ENCODE measurements around the gene MTHFSD. TPM values are rescaled to one million over a fixed set of nuclear protein-coding genes. Genes with fewer than 3 reads are reported as not detected.

MTHFSD gene
- total and polyA plus RNA-seq, 2 experiments from 2014 or later = 11.5 to 21.5 TPM

DNA sequence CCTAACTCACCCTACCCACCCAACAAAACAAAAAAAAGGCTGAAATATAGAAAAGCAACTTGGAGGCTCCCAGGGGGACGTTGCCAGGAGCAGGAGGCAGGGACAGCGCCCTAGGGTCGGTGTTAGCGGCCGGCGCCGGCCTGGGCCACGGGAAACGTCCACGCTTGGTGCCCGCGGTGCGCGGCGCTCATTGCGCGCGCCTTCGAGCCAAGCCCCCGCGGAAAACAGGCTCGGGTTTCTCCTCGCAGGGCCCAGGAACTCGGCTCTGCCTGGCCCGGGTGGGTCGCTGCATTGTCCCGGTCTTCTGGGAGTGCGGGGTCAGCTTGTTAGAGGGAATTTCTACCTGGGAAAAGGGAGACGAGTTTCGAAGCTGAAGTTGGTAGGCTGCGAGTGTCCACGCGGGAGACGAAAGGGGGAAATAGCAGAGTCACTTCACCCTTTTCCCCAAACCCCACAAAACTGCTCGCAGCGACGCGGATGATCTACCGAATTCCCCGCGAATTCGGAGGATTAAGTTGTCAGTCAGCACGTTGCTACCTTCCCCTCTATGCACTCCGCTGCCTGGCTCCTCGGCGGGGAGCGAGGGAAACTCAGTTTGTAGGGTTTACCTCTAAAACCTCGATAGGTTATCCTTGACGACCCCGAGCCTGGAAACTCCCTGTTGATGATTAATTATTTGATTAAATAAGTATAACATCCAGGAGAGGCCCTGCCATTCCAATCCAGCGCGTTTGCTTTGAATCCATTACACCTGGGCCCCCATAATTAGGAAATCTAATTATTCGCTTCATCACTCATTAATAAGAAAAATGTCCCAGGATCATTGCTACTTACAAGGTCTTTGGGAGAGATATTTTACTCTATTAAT, 10.8 kb upstream of the MTHFSD start:
- Histone ChIP-seq H3K4me1 (ENCODE audit: insufficient read depth) (peaks cover 4% of the 10 kb centered on the region), H2AFZ (no peak overlapping the region), H3K4me3 (no peak overlapping the region), H4K20me1 (ENCODE audit: insufficient read depth, poor library complexity, severe bottlenecking) (no peaks in the 10 kb centered on the region), H3K79me2 (no peaks in the 10 kb centered on the region), H3K27me3 (peaks cover 57% of the 10 kb centered on the region), H3K36me3 (replicated peaks; ENCODE audit: insufficient read depth, low read depth) (no peaks in the 10 kb centered on the region), H3K4me2 (peak overlapping the region; percentile 71), H3K27ac (no peak overlapping the region), H3K9me2 (replicated peaks; ENCODE audit: insufficient read depth) (no peaks in the 10 kb centered on the region), H3K9me3 (ENCODE audit: low read depth) (no peaks in the 10 kb centered on the region)
- TF ChIP-seq EZH2phosphoT487 (IDR thresholded peaks at IDR 0.05; ENCODE audit: low read depth, severe bottlenecking, unreplicated experiment) = no peak
- TF ChIP-seq EZH2 (IDR thresholded peaks at IDR 0.05; ENCODE audit: borderline replicate concordance) = peak; percentile 90
- TF ChIP-seq, protein P1, sequence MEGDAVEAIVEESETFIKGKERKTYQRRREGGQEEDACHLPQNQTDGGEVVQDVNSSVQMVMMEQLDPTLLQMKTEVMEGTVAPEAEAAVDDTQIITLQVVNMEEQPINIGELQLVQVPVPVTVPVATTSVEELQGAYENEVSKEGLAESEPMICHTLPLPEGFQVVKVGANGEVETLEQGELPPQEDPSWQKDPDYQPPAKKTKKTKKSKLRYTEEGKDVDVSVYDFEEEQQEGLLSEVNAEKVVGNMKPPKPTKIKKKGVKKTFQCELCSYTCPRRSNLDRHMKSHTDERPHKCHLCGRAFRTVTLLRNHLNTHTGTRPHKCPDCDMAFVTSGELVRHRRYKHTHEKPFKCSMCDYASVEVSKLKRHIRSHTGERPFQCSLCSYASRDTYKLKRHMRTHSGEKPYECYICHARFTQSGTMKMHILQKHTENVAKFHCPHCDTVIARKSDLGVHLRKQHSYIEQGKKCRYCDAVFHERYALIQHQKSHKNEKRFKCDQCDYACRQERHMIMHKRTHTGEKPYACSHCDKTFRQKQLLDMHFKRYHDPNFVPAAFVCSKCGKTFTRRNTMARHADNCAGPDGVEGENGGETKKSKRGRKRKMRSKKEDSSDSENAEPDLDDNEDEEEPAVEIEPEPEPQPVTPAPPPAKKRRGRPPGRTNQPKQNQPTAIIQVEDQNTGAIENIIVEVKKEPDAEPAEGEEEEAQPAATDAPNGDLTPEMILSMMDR (IDR thresholded peaks at IDR 0.05; ENCODE audit: poor library complexity) = no peak
- DNase-seq (ENCODE audit: low spot score) = no peak
- WGBS (ENCODE audit: low lambda C conversion rate, missing lambda C conversion rate) = 5% methylated on average over 53 of the region's 53 CpGs

DNA sequence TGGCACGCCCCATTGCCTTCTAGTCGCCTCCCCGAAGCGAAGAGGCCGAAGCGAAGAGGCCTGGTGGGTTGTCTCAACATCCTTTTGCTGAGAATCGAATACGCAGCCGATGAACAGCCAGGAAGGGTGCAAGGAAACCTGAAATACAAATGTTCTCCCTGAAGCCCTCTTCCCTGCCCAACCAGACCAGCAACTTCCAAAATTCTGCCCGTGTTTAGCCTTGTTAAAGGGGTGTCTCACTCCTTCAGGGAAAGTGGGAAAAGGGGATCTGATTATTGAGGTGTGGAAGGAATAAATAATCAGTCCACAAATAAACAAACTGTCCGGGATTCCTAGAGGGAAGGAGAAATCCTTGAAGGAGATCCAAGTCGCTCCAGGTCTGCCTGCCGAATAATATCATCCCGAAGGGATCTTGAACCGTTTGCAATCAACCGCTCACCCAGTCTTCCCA, 10.2 kb upstream of the MTHFSD start:
- Histone ChIP-seq H3K27ac (no peak overlapping the region), H3K9me3 (ENCODE audit: low read depth) (no peaks in the 10 kb centered on the region), H3K9me2 (replicated peaks; ENCODE audit: insufficient read depth) (no peaks in the 10 kb centered on the region), H3K79me2 (no peaks in the 10 kb centered on the region), H3K4me3 (no peak overlapping the region), H3K36me3 (replicated peaks; ENCODE audit: insufficient read depth, low read depth) (no peaks in the 10 kb centered on the region), H4K20me1 (ENCODE audit: insufficient read depth, poor library complexity, severe bottlenecking) (no peaks in the 10 kb centered on the region), H3K4me2 (peak overlapping the region; percentile 40), H3K27me3 (peaks cover 50% of the 10 kb centered on the region), H2AFZ (no peak overlapping the region), H3K4me1 (ENCODE audit: insufficient read depth) (peaks cover 4% of the 10 kb centered on the region)
- 30% methylated on average over 16 of the region's 16 CpGs for WGBS (ENCODE audit: low lambda C conversion rate, missing lambda C conversion rate)
- TF ChIP-seq EZH2phosphoT487 (IDR thresholded peaks at IDR 0.05; ENCODE audit: low read depth, severe bottlenecking, unreplicated experiment) (peak; percentile 30), EZH2 (IDR thresholded peaks at IDR 0.05; ENCODE audit: borderline replicate concordance) (peak; percentile 72)
- TF ChIP-seq, protein P1 (IDR thresholded peaks at IDR 0.05; ENCODE audit: poor library complexity) = no peak
- no peak for DNase-seq (ENCODE audit: low spot score)

DNA sequence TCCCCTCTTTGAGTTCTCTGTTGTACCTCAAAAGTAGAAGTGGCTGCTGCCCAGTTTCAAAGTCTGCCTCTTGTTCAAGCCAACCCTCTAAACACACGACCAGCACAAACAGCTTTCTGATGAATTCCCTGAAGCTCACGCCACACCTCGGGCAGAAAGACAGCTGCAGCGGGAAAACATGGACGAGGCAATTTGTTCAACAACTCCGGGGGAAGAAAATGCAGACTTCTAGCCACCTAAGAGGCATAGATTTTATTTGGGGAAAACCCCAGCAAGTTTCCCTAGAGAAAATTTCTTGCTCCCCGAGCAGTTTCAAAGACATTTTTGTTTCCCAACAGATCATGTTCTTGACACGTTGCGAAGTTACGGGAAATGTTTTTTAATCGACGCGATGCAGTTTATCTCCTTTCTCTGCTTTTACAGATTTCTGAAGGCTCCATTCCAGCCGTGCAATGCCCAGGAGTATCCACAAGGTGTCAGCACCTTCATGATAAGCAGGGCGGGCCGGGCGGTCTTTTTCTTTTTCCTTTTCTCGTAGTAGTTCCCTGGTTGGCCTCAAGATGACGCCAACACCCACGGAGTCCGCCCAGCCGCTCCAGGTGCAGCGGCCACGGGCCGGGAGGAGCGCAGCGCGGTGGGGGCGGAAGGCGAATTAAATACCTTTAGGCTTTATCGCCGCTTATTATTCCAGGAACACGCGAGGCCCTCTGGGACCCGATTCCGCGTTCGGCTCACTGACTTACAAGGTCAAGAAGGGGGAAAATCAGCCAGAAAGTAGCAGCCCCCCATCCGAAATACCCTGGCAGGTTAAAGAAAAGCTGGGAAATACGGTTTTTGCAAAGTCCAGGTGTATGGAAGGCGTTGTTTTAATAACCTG, 8.7 kb upstream of the MTHFSD start:
- Histone ChIP-seq H3K9me3 (ENCODE audit: low read depth) (no peaks in the 10 kb centered on the region), H3K79me2 (no peaks in the 10 kb centered on the region), H3K27me3 (peaks cover 35% of the 10 kb centered on the region), H3K36me3 (replicated peaks; ENCODE audit: insufficient read depth, low read depth) (no peaks in the 10 kb centered on the region), H3K4me3 (no peak overlapping the region), H3K4me1 (ENCODE audit: insufficient read depth) (peaks cover 4% of the 10 kb centered on the region), H2AFZ (peak overlapping the region; percentile 33), H3K9me2 (replicated peaks; ENCODE audit: insufficient read depth) (no peaks in the 10 kb centered on the region), H3K27ac (no peak overlapping the region), H3K4me2 (peak overlapping the region; percentile 72), H4K20me1 (ENCODE audit: insufficient read depth, poor library complexity, severe bottlenecking) (no peaks in the 10 kb centered on the region)
- DNase-seq (ENCODE audit: low spot score) = peak; percentile 95
- WGBS (ENCODE audit: low lambda C conversion rate, missing lambda C conversion rate) = 1% methylated on average over 41 of the region's 41 CpGs
- TF ChIP-seq EZH2phosphoT487 (IDR thresholded peaks at IDR 0.05; ENCODE audit: low read depth, severe bottlenecking, unreplicated experiment) (no peak), EZH2 (IDR thresholded peaks at IDR 0.05; ENCODE audit: borderline replicate concordance) (peak; percentile 20)
- TF ChIP-seq, protein P1 (IDR thresholded peaks at IDR 0.05; ENCODE audit: poor library complexity) = peak; percentile 100
